HG03342 (cell line): ENCODE measurements around the gene GOLGA8O.
"Not testable (repeated sequence)": the region's sequence is repeated elsewhere in the genome, so short reads cannot be mapped to it uniquely, and the experiment has no call there.

Experiments used
- ATAC-seq: cut with Tn5 transposase; IDR thresholded peaks from one replicate; pipeline ENCODE4 v1.9.1; 2021; ENCODE audit warnings: mild to moderate bottlenecking, moderate library complexity; ENCODE audit not compliant: unreplicated experiment

Gene GOLGA8O, protein sequence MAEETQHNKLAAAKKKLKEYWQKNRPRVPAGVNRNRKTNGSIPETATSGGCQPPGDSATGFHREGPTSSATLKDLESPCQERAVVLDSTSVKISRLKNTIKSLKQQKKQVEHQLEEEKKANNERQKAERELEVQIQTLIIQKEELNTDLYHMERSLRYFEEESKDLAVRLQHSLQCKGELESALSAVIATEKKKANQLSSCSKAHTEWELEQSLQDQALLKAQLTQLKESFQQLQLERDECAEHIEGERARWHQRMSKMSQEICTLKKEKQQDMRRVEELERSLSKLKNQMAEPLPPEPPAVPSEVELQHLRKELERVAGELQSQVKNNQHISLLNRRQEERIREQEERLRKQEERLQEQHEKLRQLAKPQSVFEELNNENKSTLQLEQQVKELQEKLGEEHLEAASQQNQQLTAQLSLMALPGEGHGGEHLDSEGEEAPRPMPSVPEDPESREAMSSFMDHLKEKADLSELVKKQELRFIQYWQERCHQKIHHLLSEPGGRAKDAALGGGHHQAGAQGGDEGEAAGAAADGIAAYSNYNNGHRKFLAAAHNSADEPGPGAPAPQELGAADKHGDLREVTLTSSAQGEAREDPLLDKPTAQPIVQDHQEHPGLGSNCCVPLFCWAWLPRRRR

DNA sequence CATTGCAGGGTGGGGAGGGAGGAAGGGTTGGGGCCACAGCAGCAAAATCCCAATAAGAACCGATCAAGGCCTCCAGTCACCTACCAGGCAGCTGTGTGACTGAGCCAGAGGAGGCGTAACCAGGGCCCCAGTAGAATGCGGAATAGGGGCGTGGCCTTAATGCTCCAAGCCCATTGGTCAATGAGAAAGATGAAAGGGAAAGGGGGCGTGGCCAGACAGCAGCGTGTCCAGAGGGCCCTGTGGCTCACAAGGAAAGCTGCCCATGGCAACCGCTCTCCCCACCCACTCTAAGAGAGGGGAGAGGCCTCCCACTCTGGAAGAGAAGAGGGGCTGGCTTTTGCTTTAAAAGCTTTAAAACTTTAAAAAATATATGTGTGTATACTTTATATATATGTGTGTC, at the start of gene GOLGA8O:
TSS of gene GOLGA8O (minus strand) at position 101 of the 400 bp plus-strand sequence. CDS start at position 3, 98 bp downstream.
- not testable (repeated sequence) for ATAC-seq

DNA sequence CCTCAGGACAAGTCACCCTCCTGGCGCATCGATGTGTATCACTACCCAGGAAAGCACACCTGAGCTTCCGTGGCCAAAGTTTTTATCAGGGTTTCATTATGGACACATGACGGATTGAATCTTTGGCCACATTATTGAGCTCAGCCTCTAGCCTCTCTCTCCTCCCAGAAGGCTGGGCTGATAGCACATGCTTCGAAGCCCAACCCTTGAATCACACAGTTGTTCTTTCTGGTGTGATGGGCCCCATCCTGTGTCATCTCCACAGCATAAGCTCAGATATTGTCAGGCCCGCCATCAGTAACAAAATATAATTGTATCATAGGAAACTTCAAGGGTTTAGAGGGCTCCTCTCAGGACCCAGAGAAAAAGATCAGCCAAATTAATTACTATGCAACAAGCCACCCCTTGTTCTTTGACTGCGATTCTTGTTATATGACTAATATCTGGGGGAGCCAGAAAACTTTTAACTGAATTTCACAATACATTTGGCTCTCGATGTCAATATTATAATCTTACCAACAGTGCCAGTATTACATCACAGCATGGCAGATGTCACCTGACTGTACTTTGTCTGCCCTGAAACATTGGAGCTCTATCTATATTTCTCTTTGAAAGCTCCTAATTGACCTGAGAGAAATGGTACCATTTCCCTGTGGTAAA, 48.8 kb upstream of the GOLGA8O start:
- not testable (repeated sequence) for ATAC-seq

DNA sequence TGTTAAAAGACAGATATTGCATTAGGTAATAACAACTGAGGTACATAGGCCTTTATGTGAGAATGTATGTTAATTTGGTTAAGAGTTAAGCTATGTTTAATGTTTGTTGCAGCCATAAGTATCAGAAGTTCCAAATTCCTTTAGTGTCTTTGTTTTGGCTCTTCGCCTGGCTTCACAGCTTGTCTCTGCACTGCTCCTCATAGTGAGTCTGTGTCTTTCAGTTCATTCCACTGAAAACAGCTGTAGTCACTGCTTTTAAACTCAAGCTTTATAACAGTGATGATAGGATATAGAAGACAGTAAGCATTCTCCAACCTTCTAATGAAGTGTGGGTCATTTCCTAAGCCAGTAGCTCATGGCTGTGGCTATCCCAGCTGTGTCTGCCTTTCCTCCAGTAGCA, 47.5 kb upstream of the GOLGA8O start:
- ATAC-seq: not testable (repeated sequence)

DNA sequence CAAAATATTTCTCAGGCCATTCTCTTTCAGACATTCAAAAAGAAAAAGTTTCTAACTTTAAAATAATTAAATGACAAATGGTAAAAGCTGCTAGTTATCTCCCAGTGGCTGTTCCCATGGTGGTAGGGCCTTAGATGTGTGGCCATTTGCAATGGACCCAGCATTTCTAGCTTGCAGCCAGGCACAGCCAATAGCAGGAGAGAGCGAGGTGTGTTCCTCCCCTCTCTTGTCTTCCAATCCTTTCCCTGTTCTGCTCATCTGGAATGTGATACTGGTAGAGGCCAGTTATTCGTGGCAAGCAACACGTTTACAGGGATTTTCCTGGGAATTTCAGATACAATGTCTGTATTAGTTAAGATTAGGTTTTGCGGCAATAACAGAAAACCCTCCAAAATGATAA, 37.3 kb upstream of the GOLGA8O start:
- not testable (repeated sequence) for ATAC-seq

DNA sequence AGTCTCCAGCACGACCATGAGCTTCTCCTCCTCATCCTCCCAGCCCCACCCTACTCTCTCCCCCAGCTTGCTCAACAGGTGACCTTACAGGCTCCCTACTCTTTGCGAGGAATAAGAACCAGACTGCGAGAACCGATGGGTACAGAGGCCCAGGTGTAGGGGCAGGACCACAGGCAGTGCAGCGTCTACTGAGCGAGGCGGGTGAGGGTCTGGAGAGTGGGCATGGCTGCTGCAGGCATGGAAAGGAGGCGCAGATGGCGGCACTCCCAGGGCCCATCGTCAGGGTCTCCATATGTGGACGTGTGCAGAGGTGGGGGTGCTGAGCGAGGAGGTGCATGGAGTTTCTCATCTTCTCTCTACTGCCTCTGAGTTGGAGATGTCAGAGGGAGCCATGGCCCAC, 31.0 kb upstream of the GOLGA8O start:
- ATAC-seq: not testable (repeated sequence)

DNA sequence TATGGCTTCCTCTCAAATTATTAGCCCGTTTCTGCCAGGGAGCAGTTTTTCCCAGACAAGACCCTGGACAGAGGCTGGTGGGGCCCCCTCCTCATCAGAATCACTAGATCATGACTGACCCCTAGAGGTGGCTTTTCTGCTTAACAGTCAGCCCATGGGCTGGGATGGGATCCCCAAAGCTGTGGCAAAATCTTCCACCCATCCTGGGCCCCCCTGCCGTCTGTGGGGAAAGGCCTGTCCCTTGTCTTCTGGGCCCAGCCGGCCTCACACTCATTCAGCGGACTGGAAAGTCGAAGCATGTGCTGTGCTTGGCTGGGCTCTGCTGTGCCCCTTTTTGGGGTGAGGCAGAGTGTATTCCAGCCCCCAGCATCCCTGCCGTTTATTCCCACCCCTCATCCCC, 27.9 kb upstream of the GOLGA8O start:
- ATAC-seq: not testable (repeated sequence)

DNA sequence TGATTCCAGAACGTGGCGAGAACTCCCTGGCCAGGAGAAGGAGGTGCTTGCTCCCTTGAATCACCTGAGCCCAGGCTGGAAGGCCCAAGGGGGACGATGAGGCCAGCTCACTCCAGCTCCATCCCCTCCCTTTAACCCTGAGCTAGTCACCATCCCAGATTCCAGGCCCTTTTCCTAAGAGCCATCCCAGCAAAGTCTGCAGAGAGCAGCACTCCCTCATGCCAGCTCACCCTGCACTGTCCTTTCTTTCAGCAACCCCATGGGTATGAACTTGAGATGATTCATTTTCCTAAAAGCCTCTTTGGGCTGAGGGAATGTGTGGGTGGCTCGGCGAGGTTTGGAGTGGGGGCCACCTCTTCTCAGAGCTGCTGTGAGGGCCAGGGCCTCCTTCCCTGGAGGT, 26.2 kb upstream of the GOLGA8O start:
- ATAC-seq: not testable (repeated sequence)

DNA sequence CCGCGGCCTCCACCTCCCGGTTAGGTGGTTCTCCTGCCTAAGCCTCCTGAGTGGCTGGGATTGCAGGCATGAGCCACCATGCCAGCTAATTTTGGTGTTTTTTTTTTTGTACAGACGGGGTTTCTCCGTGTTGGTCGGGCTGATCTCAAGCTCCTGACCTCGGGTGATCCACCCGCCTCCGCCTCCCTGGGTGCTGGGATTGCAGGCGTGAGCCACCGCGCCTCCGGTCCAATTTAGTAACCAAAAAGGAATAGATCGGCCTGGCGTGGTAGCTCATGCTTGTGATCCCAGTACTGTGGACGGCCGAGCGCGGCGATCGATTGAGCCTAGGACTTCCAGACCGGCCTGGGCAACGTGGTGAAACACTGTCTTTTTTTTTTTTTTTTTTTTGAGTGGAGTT, 12.6 kb upstream of the GOLGA8O start:
- not testable (repeated sequence) for ATAC-seq

DNA sequence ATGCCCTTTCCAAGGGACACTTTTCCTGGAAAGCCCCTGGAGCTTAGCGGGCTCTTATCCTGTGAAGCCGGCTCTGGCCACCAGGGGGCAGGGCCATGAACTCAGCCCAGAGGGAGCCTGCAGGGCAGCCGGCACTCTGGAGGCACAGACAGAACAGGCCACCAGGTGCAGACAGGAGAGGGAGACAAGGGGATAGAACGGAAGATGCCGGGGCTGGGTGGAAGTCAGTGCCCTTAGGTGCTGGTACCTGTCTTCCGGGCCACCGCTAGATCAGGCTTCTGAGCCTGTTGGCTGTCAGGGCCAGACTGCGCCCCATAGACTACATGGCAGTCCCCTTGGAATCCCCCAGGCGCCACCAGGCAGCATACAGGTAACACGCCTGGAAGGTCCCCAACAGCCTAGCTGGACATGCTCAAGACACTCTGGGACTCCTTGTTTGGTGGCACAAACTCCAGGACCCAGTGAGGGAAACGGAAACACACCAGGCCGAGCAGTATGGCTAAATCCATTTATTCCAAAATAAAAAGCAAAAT, 14.9 kb downstream of the GOLGA8O start:
- ATAC-seq: not testable (repeated sequence)

DNA sequence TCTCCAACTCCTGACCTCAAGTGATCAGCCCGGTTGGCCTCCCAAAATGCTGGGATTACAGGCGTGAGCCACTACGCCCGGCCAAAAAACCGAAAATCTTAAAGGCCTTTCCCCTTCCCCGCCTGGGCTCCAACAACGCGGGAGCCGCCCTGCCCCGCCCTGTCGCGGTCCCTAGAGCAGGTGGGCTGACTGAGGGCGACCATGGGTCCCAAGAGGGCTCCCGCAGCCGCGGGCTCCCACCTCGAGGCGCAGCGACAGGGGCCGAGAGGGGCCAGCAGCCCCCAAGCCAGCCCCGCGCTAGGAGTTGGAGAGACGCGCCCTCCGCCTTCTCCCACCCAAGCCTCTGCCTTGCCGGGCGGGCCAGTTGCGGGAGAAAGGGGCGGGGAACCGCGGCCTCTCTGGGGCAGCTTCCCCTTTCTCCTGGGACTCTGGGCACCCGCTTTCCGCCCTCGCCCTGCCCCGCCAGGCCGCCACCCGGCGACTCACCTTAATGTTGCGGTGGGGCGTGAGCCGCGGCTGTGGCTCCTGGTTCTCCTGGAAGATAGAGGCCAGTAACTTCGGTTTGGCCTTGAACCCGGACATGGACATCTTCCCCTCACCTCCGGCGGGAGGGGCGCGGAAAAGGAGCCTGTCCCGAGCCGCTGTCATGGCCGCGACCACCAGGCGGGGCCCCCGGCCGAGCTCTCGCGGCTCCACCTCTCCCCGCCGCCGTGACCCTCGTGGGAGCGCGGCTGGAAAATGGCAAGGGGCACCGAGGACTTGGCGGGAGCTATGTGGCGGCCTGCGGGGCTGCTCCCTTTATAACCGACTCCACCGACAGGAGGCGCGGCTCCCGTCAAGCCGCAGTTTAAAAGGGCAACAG, 21.1 kb downstream of the GOLGA8O start:
- ATAC-seq: not testable (repeated sequence)

DNA sequence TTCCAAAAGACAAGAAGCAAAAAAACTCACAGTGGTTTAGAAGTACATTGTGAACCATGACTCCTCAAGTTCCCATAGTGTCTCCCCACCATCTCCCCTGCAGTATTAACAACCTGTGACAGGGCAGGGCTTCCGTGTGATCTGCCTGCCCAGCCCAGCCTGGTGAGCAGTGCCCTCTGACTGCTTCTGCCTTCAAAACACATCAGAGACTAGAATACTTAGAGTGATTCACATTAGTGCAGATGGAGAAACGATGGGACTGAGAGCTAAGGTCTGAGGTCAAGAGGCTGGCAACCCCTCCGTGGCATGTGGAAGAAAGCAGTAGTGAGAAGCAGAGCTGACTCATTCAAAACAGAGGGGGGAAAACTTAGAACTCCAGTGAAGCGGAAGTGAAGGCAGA, 27.8 kb downstream of the GOLGA8O start:
- not testable (repeated sequence) for ATAC-seq

DNA sequence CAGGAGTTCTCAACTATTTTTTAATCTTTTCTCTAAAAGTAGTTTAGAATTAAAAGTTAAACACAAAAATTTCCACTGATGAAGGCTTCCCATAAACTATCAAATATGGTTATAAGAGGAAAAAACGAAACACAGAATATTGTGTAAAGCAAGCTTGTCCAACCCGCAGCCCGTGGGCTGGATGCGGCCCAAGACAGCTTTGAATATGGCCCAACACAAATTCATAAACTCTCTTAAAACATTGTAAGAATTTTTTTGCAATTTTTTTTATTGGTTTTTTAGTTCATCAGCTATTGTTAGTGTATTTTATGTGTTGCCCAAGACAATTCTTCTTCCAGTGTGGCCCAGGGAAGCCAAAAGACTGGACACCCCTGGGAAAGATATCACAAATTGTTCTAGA, 28.9 kb downstream of the GOLGA8O start:
- not testable (repeated sequence) for ATAC-seq

DNA sequence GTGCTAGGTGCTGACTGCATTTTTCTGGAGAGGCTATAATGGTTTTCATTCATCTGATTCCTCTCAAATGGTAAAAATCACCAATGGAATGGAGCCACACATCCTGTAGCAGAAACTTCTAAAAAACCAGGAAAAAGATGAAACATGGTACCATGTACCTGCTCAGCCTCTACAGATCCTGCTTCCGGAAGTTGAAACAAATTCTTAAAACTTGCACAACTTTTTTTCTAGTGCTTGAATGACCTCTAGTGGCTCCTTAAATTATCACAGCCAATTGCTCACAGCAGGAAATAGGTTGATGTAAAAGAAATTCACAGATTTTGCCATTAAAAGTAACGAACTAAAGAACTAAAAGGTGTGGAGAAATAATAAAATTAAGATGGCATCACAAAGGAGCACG, 47.5 kb downstream of the GOLGA8O start:
- ATAC-seq: not testable (repeated sequence)

DNA sequence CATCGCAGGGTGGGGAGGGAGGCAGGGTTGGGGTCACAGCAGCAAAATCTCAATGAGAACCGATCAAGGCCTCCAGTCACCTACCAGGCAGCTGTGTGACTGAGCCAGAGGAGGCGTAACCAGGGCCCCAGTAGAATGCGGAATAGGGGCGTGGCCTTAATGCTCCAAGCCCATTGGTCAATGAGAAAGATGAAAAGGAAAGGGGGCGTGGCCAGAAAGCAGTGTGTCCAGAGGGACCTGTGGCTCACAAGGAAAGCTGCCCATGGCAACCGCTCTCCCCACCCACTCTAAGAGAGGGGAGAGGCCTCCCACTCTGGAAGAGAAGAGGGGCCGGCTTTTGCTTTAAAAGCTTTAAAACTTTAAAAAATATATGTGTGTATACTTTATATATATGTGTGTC, 52.2 kb downstream of the GOLGA8O start, which contains the start of gene GOLGA8K:
TSS of gene GOLGA8K (minus strand) at position 101 of the 400 bp plus-strand sequence. CDS start at position 3, 98 bp downstream.
- not testable (repeated sequence) for ATAC-seq

DNA sequence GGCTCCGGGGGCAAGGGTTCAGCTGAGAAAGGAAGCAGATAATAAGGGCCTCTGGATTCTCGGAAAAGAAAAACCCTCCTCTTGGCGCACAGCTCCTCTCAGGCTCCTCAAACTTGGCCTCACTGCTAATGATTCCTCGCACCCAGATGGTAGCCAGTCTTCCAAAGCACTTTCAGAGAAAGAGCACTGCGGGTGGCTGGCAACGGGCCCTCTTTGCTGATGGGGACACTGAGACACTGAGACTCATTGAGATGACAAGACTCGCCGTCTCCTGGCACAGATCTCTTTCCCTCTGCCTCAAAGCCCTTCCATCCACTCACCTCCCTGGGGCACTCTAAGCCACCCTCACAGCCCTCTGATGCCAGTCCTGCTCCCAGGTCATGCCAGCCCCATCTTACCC, 58.9 kb downstream of the GOLGA8O start:
- not testable (repeated sequence) for ATAC-seq
